ENCODE data around the gene TPD52L1. TPM values are rescaled to one million over a fixed set of nuclear protein-coding genes. Genes with fewer than 3 reads are reported as not detected.

TPD52L1 gene
- total and polyA plus RNA-seq, 2 of the 13 experiments (the other 11 are each of a cell fraction or from before 2014, with no cell fraction given): 0.49 to 0.53 TPM

- no TSS peak for BruUV-seq (replicated peaks)
- no peak overlapping the region for H3K27ac ChIP-seq (ENCODE audit: extremely low read length, insufficient read depth, low read length)
- FAIRE-seq (no peak), DNase-seq (ENCODE audit: low spot score) (no peak), ATAC-seq (no peak)
- H4K20me1 ChIP-seq (ENCODE audit: insufficient read depth, low read length): no peaks in the 10 kb centered on the region
- no peak overlapping the region for H3K9ac ChIP-seq (ENCODE audit: insufficient read depth, low read depth, low read length)
- in situ Hi-C loops (cut with HindIII; ENCODE audit: extremely low pct_ligation_motif_present, low pct_unique_long_range_greater_than_20kb) (no loop called here), intact Hi-C loops (cut with micrococcal nuclease; ENCODE audit: unreplicated experiment) (no loop called here)
- WGBS (ENCODE audit: low lambda C conversion rate): 10% methylated on average over 4 of the region's 4 CpGs
- H3K4me2 ChIP-seq (ENCODE audit: low read depth, low read length): no peak overlapping the region
- H3K4me1 ChIP-seq (ENCODE audit: insufficient read depth, low read length): no peaks in the 10 kb centered on the region
- ChIA-PET CTCF (ENCODE audit: low intra/inter-chr PET ratio, low total read pairs) (no interaction called here), POLR2A (no interaction called here)
- H3K36me3 ChIP-seq (replicated peaks in 1 of 2; ENCODE audit: control insufficient read depth in 1 of 2, insufficient read depth in 2 of 2, low read length in 2 of 2): no peaks in the 10 kb centered on the region
- no peaks in the 10 kb centered on the region for H3K79me2 ChIP-seq (ENCODE audit: insufficient read depth, low read length)
- H3K27me3 ChIP-seq (ENCODE audit: control insufficient read depth in 1 of 2, insufficient read depth in 2 of 2, low read length in 2 of 2): no peaks in the 10 kb centered on the region
- no peak overlapping the region for H2AFZ ChIP-seq (ENCODE audit: low read length)
- H3K9me3 ChIP-seq (ENCODE audit: low read length): no peaks in the 10 kb centered on the region
- H3K4me3 ChIP-seq (replicated peaks in 1 of 3; ENCODE audit: insufficient read depth in 1 of 3, low read depth in 2 of 3, low read length in 3 of 3): no peak overlapping the region
- TF ChIP-seq ATF7 (IDR thresholded peaks at IDR 0.05): no peak
- no peak for TF ChIP-seq ATF7 (CRISPR knock-in tag; IDR thresholded peaks at IDR 0.05)
- no peak for TF ChIP-seq JARID2 (CRISPR knock-in tag; IDR thresholded peaks at IDR 0.05; ENCODE audit: insufficient replicate concordance)
- TF ChIP-seq IRF9 (CRISPR knock-in tag; IDR thresholded peaks at IDR 0.05; ENCODE audit: borderline replicate concordance): no peak
- no peak for TF ChIP-seq ZFP90 (CRISPR knock-in tag; IDR thresholded peaks at IDR 0.05; ENCODE audit: borderline replicate concordance)
- no peak for TF ChIP-seq ZNF318 (CRISPR knock-in tag; IDR thresholded peaks at IDR 0.05)
- TF ChIP-seq AFF4 (CRISPR knock-in tag; IDR thresholded peaks at IDR 0.05): no peak
- no peak for TF ChIP-seq ZNF7 (CRISPR knock-in tag; IDR thresholded peaks at IDR 0.05)
- TF ChIP-seq NFIC (IDR thresholded peaks at IDR 0.05; ENCODE audit: low read length): no peak
- TF ChIP-seq ELF4 (CRISPR knock-in tag; IDR thresholded peaks at IDR 0.05; ENCODE audit: borderline replicate concordance): no peak
- TF ChIP-seq PRMT3 (CRISPR knock-in tag; IDR thresholded peaks at IDR 0.05; ENCODE audit: borderline replicate concordance, low read depth): no peak
- no peak for TF ChIP-seq FIP1L1 (IDR thresholded peaks at IDR 0.05; ENCODE audit: borderline replicate concordance, insufficient read depth, low read depth, low read length)
Measured at GRCh38 chr6:125165776-125166175, 12.2 kb downstream of the TPD52L1 start.
